Measurements from ENCODE around the gene PDK1.
A peak's percentile ranks its signal among the peaks of the same experiment; 100 is the strongest.
"Not testable (repeated sequence)": the region's sequence is repeated elsewhere in the genome, so short reads cannot be mapped to it uniquely, and the experiment has no call there.

The PDK1 gene

DNA sequence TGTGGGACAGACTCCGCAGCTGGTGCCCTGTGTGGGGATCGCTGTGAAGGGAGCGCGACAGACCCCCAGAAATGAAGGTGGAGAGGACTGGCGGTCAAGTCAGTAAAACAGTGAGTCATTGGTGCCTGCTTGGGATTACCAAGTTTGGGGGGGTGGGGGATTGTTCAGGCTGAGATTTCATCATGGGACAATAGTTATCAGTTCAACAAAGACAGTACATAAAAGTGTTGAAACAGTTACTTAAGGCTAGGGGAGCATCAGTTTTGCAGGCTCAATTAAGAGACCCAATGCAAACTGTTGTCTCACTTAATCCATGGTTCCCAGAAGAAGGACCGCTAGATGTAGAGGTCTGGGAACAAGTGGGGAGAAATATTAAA lies 42.4 kb upstream of the PDK1 start:
- Mint-ChIP-seq H3K27me3 (ENCODE audit: low read depth, poor library complexity) (no peaks in the 10 kb centered on the region), H3K36me3 (ENCODE audit: low read depth) (peaks cover 57% of the 10 kb centered on the region), H3K4me3 (no peak overlapping the region), H3K27ac (no peak overlapping the region), H3K9me3 (peaks cover 78% of the 10 kb centered on the region), H3K4me1 (no peaks in the 10 kb centered on the region)
- no peak for DNase-seq
- no peak for TF ChIP-seq CTCF (IDR thresholded peaks at IDR 0.05)

GRCh38 chr2:172513935-172514586 lies 41.8 kb upstream of the PDK1 start:
- H3K36me3 Mint-ChIP-seq (ENCODE audit: low read depth), result peaks cover 59% of the 10 kb centered on the region
- TF ChIP-seq CTCF (IDR thresholded peaks at IDR 0.05), result no peak
- H3K9me3 Mint-ChIP-seq, result peaks cover 83% of the 10 kb centered on the region
- H3K27me3 Mint-ChIP-seq (ENCODE audit: low read depth, poor library complexity), result no peaks in the 10 kb centered on the region
- DNase-seq, result no peak
- H3K4me3 Mint-ChIP-seq, result no peak overlapping the region
- no peak overlapping the region for H3K27ac Mint-ChIP-seq
- H3K4me1 Mint-ChIP-seq, result no peaks in the 10 kb centered on the region

DNA sequence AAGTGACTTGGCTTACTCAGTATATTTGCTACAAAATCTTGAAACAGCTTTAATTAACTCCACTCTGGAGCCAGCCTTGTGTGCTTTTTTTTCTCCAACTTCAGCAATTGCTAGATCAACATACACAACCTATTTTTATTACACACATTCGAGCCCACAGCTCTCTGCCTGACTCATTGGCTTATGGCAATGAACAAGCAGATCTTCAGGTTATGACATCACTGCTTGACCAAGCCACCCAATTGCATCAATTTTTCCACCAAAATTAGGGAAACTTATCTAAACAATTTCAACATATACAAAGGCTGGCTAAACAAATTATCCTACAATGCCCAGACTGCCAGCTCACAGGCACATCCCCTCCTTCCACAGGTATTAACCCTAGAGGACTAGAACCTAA lies 39.6 kb upstream of the PDK1 start:
- H3K27ac Mint-ChIP-seq, result no peak overlapping the region
- DNase-seq, result no peak
- no peaks in the 10 kb centered on the region for H3K4me1 Mint-ChIP-seq
- no peak overlapping the region for H3K4me3 Mint-ChIP-seq
- H3K36me3 Mint-ChIP-seq (ENCODE audit: low read depth), result peaks cover 61% of the 10 kb centered on the region
- H3K9me3 Mint-ChIP-seq, result peaks cover 93% of the 10 kb centered on the region
- no peak for TF ChIP-seq CTCF (IDR thresholded peaks at IDR 0.05)
- no peaks in the 10 kb centered on the region for H3K27me3 Mint-ChIP-seq (ENCODE audit: low read depth, poor library complexity)

DNA sequence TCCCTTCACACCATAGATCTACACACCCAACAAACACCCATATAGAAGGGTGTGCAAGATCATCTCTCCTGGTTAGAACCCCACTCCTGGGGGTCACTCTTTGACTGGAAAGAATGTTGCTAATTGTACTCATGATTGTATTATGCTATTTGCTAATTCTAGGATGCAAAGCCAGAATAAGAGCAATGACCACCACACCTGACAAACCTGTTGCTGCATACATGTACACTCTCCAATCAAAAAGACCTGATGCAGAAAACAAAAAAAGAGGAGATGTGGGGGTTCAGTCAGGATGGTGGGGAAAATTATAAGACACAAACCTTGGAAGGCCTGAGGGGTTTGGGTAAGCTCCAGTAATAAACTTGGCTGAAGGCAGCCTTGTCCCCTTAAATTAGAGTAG lies 36.9 kb upstream of the PDK1 start:
- Mint-ChIP-seq H3K4me1 (no peaks in the 10 kb centered on the region), H3K36me3 (ENCODE audit: low read depth) (peaks cover 48% of the 10 kb centered on the region), H3K27ac (no peak overlapping the region), H3K27me3 (ENCODE audit: low read depth, poor library complexity) (no peaks in the 10 kb centered on the region), H3K4me3 (no peak overlapping the region), H3K9me3 (peaks cover 67% of the 10 kb centered on the region)
- no peak for TF ChIP-seq CTCF (IDR thresholded peaks at IDR 0.05)
- DNase-seq, result no peak

DNA sequence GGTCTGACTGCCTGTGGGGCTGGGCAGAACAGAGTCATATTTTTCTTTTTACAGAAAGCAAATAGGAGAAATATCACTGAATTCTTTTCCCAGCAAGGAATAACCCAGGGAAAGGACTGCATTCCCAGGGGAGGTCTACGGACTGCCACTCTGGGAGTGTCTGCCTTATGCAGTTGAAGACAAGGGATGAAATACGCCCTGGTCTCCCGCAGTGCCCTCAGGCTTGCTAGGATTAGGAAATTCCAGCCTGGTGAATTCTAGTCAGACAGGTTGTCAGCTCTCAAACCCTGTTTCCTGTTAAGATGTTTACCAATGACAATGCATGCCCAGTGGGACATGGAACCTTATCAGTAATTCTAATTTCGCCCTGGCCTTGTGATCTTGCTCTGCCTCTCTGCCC lies 30.3 kb upstream of the PDK1 start:
- Mint-ChIP-seq H3K27me3 (ENCODE audit: low read depth, poor library complexity) (no peaks in the 10 kb centered on the region), H3K4me3 (no peak overlapping the region), H3K4me1 (no peaks in the 10 kb centered on the region), H3K27ac (no peak overlapping the region), H3K9me3 (peaks cover 73% of the 10 kb centered on the region), H3K36me3 (ENCODE audit: low read depth) (peaks cover 68% of the 10 kb centered on the region)
- TF ChIP-seq CTCF (IDR thresholded peaks at IDR 0.05), result no peak
- peak; percentile 2 for DNase-seq

- TF ChIP-seq CTCF (IDR thresholded peaks at IDR 0.05), result no peak
- no peak overlapping the region for H3K27ac Mint-ChIP-seq
- no peaks in the 10 kb centered on the region for H3K4me1 Mint-ChIP-seq
- peaks cover 76% of the 10 kb centered on the region for H3K9me3 Mint-ChIP-seq
- no peak overlapping the region for H3K4me3 Mint-ChIP-seq
- H3K36me3 Mint-ChIP-seq (ENCODE audit: low read depth), result peaks cover 66% of the 10 kb centered on the region
- peaks cover 3% of the 10 kb centered on the region for H3K27me3 Mint-ChIP-seq (ENCODE audit: low read depth, poor library complexity)
- DNase-seq, result no peak
These were observed 24.6 kb upstream of the PDK1 start for GRCh38 chr2:172531309-172531708.

DNA sequence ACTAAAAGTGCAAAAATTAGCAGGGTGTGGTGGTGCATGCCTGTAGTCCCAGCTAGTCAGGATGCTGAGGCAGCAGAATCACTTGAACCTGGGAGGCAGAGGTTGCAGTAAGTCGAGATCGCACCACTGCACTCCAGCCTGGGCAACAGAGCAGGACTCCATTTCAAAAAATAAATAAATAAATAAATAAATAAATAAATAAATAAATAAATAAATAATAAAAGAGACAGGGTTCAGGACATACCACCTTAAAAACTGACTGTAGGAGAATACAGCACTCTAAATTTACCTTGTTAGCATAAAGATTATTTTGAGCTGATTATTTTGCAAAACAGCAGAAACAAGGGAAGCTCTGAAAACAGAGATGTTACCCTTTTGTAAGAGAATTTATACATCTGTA lies 23.4 kb upstream of the PDK1 start:
- H3K27me3 Mint-ChIP-seq (ENCODE audit: low read depth, poor library complexity); DNase-seq; H3K4me1 Mint-ChIP-seq; H3K4me3 Mint-ChIP-seq; H3K27ac Mint-ChIP-seq: not testable (repeated sequence)
- peaks cover 67% of the 10 kb centered on the region for H3K36me3 Mint-ChIP-seq (ENCODE audit: low read depth)
- peaks cover 76% of the 10 kb centered on the region for H3K9me3 Mint-ChIP-seq
